HG03060 (cell line): ENCODE measurements around the gene CACNA2D1.

Experiments
- ATAC-seq: cut with Tn5 transposase; IDR thresholded peaks from one replicate; pipeline ENCODE4 v1.9.1; 2021; ENCODE audit warnings: low read depth, moderate number of reproducible peaks; ENCODE audit not compliant: unreplicated experiment

CACNA2D1 gene

GRCh38 chr7:82443547-82444219, at the start of gene CACNA2D1:
TSS of gene CACNA2D1 (minus strand) at chr7:82443777.
- ATAC-seq: no peak

GRCh38 chr7:82481499-82482097, 38.0 kb upstream of the CACNA2D1 start:
- ATAC-seq: no peak

GRCh38 chr7:82477733-82478515, 34.3 kb upstream of the CACNA2D1 start:
- ATAC-seq: no peak

GRCh38 chr7:82472966-82473365, 29.4 kb upstream of the CACNA2D1 start:
- no peak for ATAC-seq

GRCh38 chr7:82471351-82472020, 27.9 kb upstream of the CACNA2D1 start:
- no peak for ATAC-seq

- ATAC-seq: no peak
Measured at GRCh38 chr7:82469207-82469606, 25.6 kb upstream of the CACNA2D1 start.

- no peak for ATAC-seq
Measured at GRCh38 chr7:82468435-82468834, 24.9 kb upstream of the CACNA2D1 start.

- ATAC-seq: no peak
Measured at GRCh38 chr7:82467020-82467419, 23.4 kb upstream of the CACNA2D1 start.

- ATAC-seq: no peak
Measured at GRCh38 chr7:82464372-82464771, 20.8 kb upstream of the CACNA2D1 start.

GRCh38 chr7:82455295-82455694, 11.7 kb upstream of the CACNA2D1 start:
- no peak for ATAC-seq

GRCh38 chr7:82450759-82451158, 7.2 kb upstream of the CACNA2D1 start:
- no peak for ATAC-seq

GRCh38 chr7:82449910-82450309, 6.3 kb upstream of the CACNA2D1 start:
- ATAC-seq: no peak

GRCh38 chr7:82446897-82447296, 3.3 kb upstream of the CACNA2D1 start:
- no peak for ATAC-seq

GRCh38 chr7:82445271-82445670, 1.7 kb upstream of the CACNA2D1 start:
- no peak for ATAC-seq

GRCh38 chr7:82444220-82444909, 788 bp upstream of the CACNA2D1 start:
- ATAC-seq: no peak

GRCh38 chr7:82443036-82443546, 486 bp downstream of the CACNA2D1 start:
- ATAC-seq: no peak

- no peak for ATAC-seq
Measured at GRCh38 chr7:82442492-82443035, 1.0 kb downstream of the CACNA2D1 start.

GRCh38 chr7:82441669-82442478, 1.7 kb downstream of the CACNA2D1 start:
- ATAC-seq: no peak

GRCh38 chr7:82438521-82438920, 5.1 kb downstream of the CACNA2D1 start:
- ATAC-seq: no peak
